Measurements from ENCODE around the gene ATP5F1D. TPM values are rescaled to one million over a fixed set of nuclear protein-coding genes. Genes with fewer than 3 reads are reported as not detected.

ATP5F1D gene
- total RNA-seq, 2 donors from 2014 or later, result 40.4 to 45.1 TPM

- H3K27me3 ChIP-seq (replicated peaks; ENCODE audit: insufficient read depth), result no peaks in the 10 kb centered on the region
- ATAC-seq (ENCODE audit: insufficient number of reproducible peaks, low FRiP score, low read depth) (no peak), DNase-seq (ENCODE audit: low spot score) (no peak)
- H3K27ac ChIP-seq, result peak overlapping the region; percentile 93 to 99
- H3K9me3 ChIP-seq, result no peaks in the 10 kb centered on the region
- no peak for TF ChIP-seq CTCF (IDR thresholded peaks at IDR 0.05)
- H3K4me3 ChIP-seq, result peak overlapping the region; percentile 82
- H3K36me3 ChIP-seq, result peaks cover 45% of the 10 kb centered on the region
- H3K4me1 ChIP-seq (ENCODE audit: control insufficient read depth in 1 of 2, low read depth in 2 of 2), result peaks cover 41 to 65% of the 10 kb centered on the region in 2 donors
Observed at GRCh38 chr19:1274081-1274851, 32.7 kb downstream of the ATP5F1D start.

- no peak for ATAC-seq (ENCODE audit: insufficient number of reproducible peaks, low FRiP score, low read depth)
- Histone ChIP-seq H3K36me3 (peaks cover 46% of the 10 kb centered on the region), H3K9me3 (no peaks in the 10 kb centered on the region), H3K4me1 (ENCODE audit: control insufficient read depth in 1 of 2, low read depth in 2 of 2) (peaks cover 41 to 65% of the 10 kb centered on the region in 2 donors), H3K4me3 (peak overlapping the region; percentile 82), H3K27me3 (replicated peaks; ENCODE audit: insufficient read depth) (no peaks in the 10 kb centered on the region), H3K27ac (peak overlapping the region; percentile 93 to 98)
- DNase-seq (ENCODE audit: low spot score), result no peak
- no peak for TF ChIP-seq CTCF (IDR thresholded peaks at IDR 0.05)
Observed at GRCh38 chr19:1274852-1275259, 33.3 kb downstream of the ATP5F1D start.

GRCh38 chr19:1275260-1275975 lies 33.9 kb downstream of the ATP5F1D start, which contains the start of gene FAM174C:
TSS of gene FAM174C (plus strand) at chr19:1275530. CDS start at chr19:1275550, 20 bp downstream.
- Histone ChIP-seq H3K27ac (peak within 1 kb of the TSS; percentile 93 to 98), H3K9me3 (no peaks in the 10 kb centered on the region), H3K4me3 (peak within 1 kb of the TSS; percentile 82), H3K4me1 (ENCODE audit: control insufficient read depth in 1 of 2, low read depth in 2 of 2) (peaks cover 38 to 59% of the 10 kb centered on the region in 2 donors), H3K36me3 (peaks cover 46% of the 10 kb centered on the region), H3K27me3 (replicated peaks; ENCODE audit: insufficient read depth) (no peaks in the 10 kb centered on the region)
- no peak for DNase-seq (ENCODE audit: low spot score)
- ATAC-seq (ENCODE audit: insufficient number of reproducible peaks, low FRiP score, low read depth), result peak; percentile 62
- TF ChIP-seq CTCF (IDR thresholded peaks at IDR 0.05), result no peak

- H3K4me1 ChIP-seq (ENCODE audit: control insufficient read depth in 1 of 2, low read depth in 2 of 2), result peaks cover 31 to 53% of the 10 kb centered on the region in 2 donors
- no peaks in the 10 kb centered on the region for H3K9me3 ChIP-seq
- ATAC-seq (ENCODE audit: insufficient number of reproducible peaks, low FRiP score, low read depth) (no peak), DNase-seq (ENCODE audit: low spot score) (no peak)
- no peak for TF ChIP-seq CTCF (IDR thresholded peaks at IDR 0.05)
- no peaks in the 10 kb centered on the region for H3K27me3 ChIP-seq (replicated peaks; ENCODE audit: insufficient read depth)
- H3K4me3 ChIP-seq, result peak overlapping the region; percentile 82
- H3K27ac ChIP-seq, result peak overlapping the region; percentile 93 to 98
- peaks cover 41% of the 10 kb centered on the region for H3K36me3 ChIP-seq
Observed at GRCh38 chr19:1275976-1276627, 34.6 kb downstream of the ATP5F1D start.

- H3K9me3 ChIP-seq, result no peaks in the 10 kb centered on the region
- TF ChIP-seq CTCF (IDR thresholded peaks at IDR 0.05), result no peak
- H3K36me3 ChIP-seq, result peaks cover 39% of the 10 kb centered on the region
- peak overlapping the region; percentile 82 for H3K4me3 ChIP-seq
- DNase-seq (ENCODE audit: low spot score) (no peak), ATAC-seq (ENCODE audit: insufficient number of reproducible peaks, low FRiP score, low read depth) (no peak)
- H3K27ac ChIP-seq, result peak overlapping the region; percentile 93 to 98
- H3K4me1 ChIP-seq (ENCODE audit: control insufficient read depth in 1 of 2, low read depth in 2 of 2), result peaks cover 28 to 47% of the 10 kb centered on the region in 2 donors
- no peaks in the 10 kb centered on the region for H3K27me3 ChIP-seq (replicated peaks; ENCODE audit: insufficient read depth)
Observed at GRCh38 chr19:1276628-1277022, 35.1 kb downstream of the ATP5F1D start.
